ENCODE data around the gene CSH2. TPM values are rescaled to one million over a fixed set of nuclear protein-coding genes. Genes with fewer than 3 reads are reported as not detected.
A peak's percentile ranks its signal among the peaks of the same experiment; 100 is the strongest.

CSH2 gene
- total and polyA plus RNA-seq, 2 of the 13 experiments (the other 11 are each of a cell fraction or from before 2014, with no cell fraction given), result not detected

- ChIA-PET POLR2A (no interaction called here), CTCF (ENCODE audit: low intra/inter-chr PET ratio, low total read pairs) (interaction anchor here (1.2 kb wide), 1 partner anchor 22 kb away, joined by 3 read pairs; no protein-coding TSS in a partner anchor)
- WGBS (ENCODE audit: low lambda C conversion rate), result 89% methylated on average over 9 of the region's 9 CpGs
- no peak for FAIRE-seq
- no peak overlapping the region for H3K27ac ChIP-seq (ENCODE audit: extremely low read length, insufficient read depth, low read length)
- no peak overlapping the region for H3K4me2 ChIP-seq (ENCODE audit: low read depth, low read length)
- in situ Hi-C loops (cut with HindIII; ENCODE audit: extremely low pct_ligation_motif_present, low pct_unique_long_range_greater_than_20kb), result no loop called here
- H2AFZ ChIP-seq (ENCODE audit: low read length), result no peak overlapping the region
- intact Hi-C loops (cut with micrococcal nuclease; ENCODE audit: unreplicated experiment), result no loop called here
- H3K9me3 ChIP-seq (ENCODE audit: low read length), result no peaks in the 10 kb centered on the region
- H3K27me3 ChIP-seq (ENCODE audit: control insufficient read depth in 1 of 2, insufficient read depth in 2 of 2, low read length in 2 of 2), result no peaks in the 10 kb centered on the region
- DNase-seq (ENCODE audit: low spot score), result no peak
- no TSS peak for BruUV-seq (replicated peaks)
- H3K9ac ChIP-seq (ENCODE audit: insufficient read depth, low read depth, low read length), result no peak overlapping the region
- no peak overlapping the region for H3K4me3 ChIP-seq (replicated peaks in 1 of 3; ENCODE audit: insufficient read depth in 1 of 3, low read depth in 2 of 3, low read length in 3 of 3)
- peaks cover 18% of the 10 kb centered on the region for H3K4me1 ChIP-seq (ENCODE audit: insufficient read depth, low read length)
- TF ChIP-seq POLR2A (IDR thresholded peaks at IDR 0.05; ENCODE audit: insufficient read depth in 1 of 2, low read depth in 2 of 2, low read length in 2 of 2) (peak in 1 of 2 experiments; percentile 19; a peak in 2 of 4 replicates), SP4 (CRISPR knock-in tag; IDR thresholded peaks at IDR 0.05) (0 out of 2 replicates have a peak, but pooled peaks have one; percentile 20), THAP8 (CRISPR knock-in tag; IDR thresholded peaks at IDR 0.05; ENCODE audit: borderline replicate concordance) (no peak), ZNF207 (IDR thresholded peaks at IDR 0.05; ENCODE audit: borderline replicate concordance) (no peak), ZNF451 (CRISPR knock-in tag; IDR thresholded peaks at IDR 0.05) (peak; percentile 13; the same call in 1 of the 2 replicates), ZNF24 (IDR thresholded peaks at IDR 0.05) (no peak)
- TF ChIP-seq, protein P1, sequence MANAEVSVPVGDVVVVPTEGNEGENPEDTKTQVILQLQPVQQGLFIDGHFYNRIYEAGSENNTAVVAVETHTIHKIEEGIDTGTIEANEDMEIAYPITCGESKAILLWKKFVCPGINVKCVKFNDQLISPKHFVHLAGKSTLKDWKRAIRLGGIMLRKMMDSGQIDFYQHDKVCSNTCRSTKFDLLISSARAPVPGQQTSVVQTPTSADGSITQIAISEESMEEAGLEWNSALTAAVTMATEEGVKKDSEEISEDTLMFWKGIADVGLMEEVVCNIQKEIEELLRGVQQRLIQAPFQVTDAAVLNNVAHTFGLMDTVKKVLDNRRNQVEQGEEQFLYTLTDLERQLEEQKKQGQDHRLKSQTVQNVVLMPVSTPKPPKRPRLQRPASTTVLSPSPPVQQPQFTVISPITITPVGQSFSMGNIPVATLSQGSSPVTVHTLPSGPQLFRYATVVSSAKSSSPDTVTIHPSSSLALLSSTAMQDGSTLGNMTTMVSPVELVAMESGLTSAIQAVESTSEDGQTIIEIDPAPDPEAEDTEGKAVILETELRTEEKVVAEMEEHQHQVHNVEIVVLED (CRISPR knock-in tag; IDR thresholded peaks at IDR 0.05; ENCODE audit: borderline replicate concordance), result 0 out of 2 replicates have a peak, but pooled peaks have one; percentile 4
- peaks cover 9% of the 10 kb centered on the region; the same call in 1 of the 2 replicates for H4K20me1 ChIP-seq (ENCODE audit: insufficient read depth, low read length)
- peaks cover 51 to 75% of the 10 kb centered on the region in 2 experiments for H3K36me3 ChIP-seq (replicated peaks in 1 of 2; ENCODE audit: control insufficient read depth in 1 of 2, insufficient read depth in 2 of 2, low read length in 2 of 2)
- H3K79me2 ChIP-seq (ENCODE audit: insufficient read depth, low read length), result peaks cover 28% of the 10 kb centered on the region
- ATAC-seq, result no peak
These were observed 38.2 kb downstream of the CSH2 start for GRCh38 chr17:63835167-63835720.
